Measurements from ENCODE around the gene PVRIG. TPM values are rescaled to one million over a fixed set of nuclear protein-coding genes. Genes with fewer than 3 reads are reported as not detected.
A peak's percentile ranks its signal among the peaks of the same experiment; 100 is the strongest.
"Not testable (repeated sequence)": the region's sequence is repeated elsewhere in the genome, so short reads cannot be mapped to it uniquely, and the experiment has no call there.

Gene PVRIG
- polyA plus RNA-seq, 1 experiment = not detected

DNA sequence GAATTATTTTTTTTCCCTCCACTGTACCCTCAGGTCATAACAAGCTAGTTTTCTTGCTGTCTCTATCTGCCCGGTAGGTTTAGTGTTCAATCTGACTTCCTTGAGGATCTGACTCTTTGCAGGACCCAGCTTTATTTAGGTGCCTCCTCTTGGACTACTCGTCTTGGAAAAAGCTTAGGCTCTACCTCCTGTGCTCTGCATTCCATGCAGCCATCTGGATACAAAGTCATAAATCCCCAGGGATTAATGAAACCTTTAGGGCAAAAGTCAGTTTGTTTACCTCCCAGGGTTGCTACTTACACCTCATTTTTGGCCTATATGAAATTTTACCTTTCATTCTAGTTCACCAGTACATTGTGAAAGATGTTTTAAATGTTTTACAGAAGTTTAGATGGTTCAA, 34.0 kb upstream of the PVRIG start:
- no peaks in the 10 kb centered on the region for H3K36me3 ChIP-seq (ENCODE audit: control insufficient read depth, insufficient read depth, low read length)
- H3K27me3 ChIP-seq (ENCODE audit: control insufficient read depth, insufficient read depth, low read length) = no peaks in the 10 kb centered on the region
- POLR2A ChIA-PET = no interaction called here
- CTCF ChIA-PET = interaction anchor here (0.9 to 1.5 kb wide), 3 partner anchors 23 to 53 kb away, joined by 3 to 4 read pairs (median 3); no protein-coding TSS in a partner anchor
- H3K4me3 ChIP-seq (ENCODE audit: low read depth, low read length) = no peak overlapping the region
- no peak for TF ChIP-seq CTCF (IDR thresholded peaks at IDR 0.05; ENCODE audit: insufficient read depth, low read depth, low read length)
- no peak for DNase-seq (ENCODE audit: low read depth)

DNA sequence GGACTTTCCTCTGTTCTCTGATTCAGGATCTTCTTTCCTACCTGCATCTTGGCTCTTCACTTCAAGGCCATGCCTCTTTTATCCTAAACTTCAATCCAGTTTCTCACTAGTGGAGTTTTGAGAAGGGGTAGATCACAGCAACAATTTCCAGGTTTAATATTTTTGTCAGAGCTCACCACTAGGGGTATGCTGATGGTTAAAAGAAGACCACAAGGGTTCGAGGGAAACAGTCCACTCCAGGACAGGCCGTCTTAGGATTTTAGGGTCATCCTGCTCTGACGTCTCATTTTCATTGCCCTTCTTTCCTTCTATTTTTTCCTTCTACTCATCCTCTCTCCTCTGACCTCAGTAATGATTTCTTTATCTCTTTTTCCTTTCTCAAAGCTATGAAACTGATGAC, 30.7 kb upstream of the PVRIG start:
- H3K4me3 ChIP-seq (ENCODE audit: low read depth, low read length) = no peak overlapping the region
- DNase-seq (ENCODE audit: low read depth) = no peak
- no peaks in the 10 kb centered on the region for H3K36me3 ChIP-seq (ENCODE audit: control insufficient read depth, insufficient read depth, low read length)
- CTCF ChIA-PET = interaction anchor here (1.7 kb wide), 1 partner anchor 10 kb away, joined by 6 read pairs; no protein-coding TSS in a partner anchor
- TF ChIP-seq CTCF (IDR thresholded peaks at IDR 0.05; ENCODE audit: insufficient read depth, low read depth, low read length) = no peak
- no peaks in the 10 kb centered on the region for H3K27me3 ChIP-seq (ENCODE audit: control insufficient read depth, insufficient read depth, low read length)
- POLR2A ChIA-PET = no interaction called here

DNA sequence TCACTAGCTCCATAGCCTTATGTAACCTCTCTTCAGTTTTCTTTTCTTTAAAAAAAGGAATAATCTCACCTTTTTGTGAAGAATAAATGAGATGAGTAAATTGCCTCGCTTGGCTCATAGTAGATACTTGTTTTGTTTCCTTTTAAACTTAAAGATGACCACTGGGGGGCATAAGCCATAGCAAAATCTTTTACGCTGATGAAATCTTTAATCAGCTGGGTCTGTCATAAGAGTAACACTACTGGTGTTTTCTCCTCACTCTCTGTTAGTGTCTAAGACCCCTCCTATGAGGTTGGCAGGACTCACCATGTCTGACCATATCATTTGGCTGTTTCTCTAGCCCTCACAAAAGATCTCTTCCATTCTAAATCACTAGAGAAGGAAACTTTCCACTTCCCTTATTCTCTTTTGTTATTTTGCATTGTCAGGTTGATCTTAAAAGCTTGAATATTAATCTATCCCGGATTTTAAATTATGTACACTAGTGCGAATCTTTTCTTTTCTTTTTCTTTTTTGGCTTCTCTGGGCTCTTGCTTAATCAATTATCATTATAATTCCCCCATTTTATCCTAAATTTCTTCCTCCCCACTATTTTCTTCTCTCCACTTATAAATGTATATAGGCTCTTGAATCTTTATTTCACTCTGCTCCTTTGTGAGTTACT, 29.6 kb upstream of the PVRIG start:
- ChIA-PET POLR2A (no interaction called here), CTCF (interaction anchor here (0.6 to 1.7 kb wide), 13 partner anchors 10 to 157 kb away, joined by 3 to 6 read pairs (median 4); partner anchors contain the start of genes AP4M1, GPC2, MCM7 and STAG3)
- TF ChIP-seq CTCF (IDR thresholded peaks at IDR 0.05; ENCODE audit: insufficient read depth, low read depth, low read length) = peak; percentile 54
- H3K36me3 ChIP-seq (ENCODE audit: control insufficient read depth, insufficient read depth, low read length) = no peaks in the 10 kb centered on the region
- H3K4me3 ChIP-seq (ENCODE audit: low read depth, low read length) = no peak overlapping the region
- H3K27me3 ChIP-seq (ENCODE audit: control insufficient read depth, insufficient read depth, low read length) = no peaks in the 10 kb centered on the region
- DNase-seq (ENCODE audit: low read depth) = peak; percentile 11

DNA sequence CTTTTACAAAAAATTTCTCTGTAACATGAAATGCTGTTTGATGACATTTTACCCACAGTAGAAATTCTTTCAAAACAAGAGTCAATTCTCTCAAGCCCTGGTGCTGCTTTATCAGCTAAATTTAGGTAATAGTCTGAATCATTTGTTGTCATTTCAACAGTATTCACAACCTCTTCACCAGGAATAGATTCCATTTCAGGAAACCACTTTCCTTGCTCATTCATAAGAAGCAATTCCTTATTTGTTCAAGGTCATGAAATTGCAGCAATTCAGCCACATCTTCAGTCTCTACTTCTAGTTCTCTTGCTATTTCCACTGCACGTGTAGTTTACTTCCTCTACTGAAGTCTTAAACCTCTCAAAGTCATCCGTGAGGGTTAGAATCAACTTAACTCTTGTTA, 28.0 kb upstream of the PVRIG start:
- POLR2A ChIA-PET = no interaction called here
- no peak for TF ChIP-seq CTCF (IDR thresholded peaks at IDR 0.05; ENCODE audit: insufficient read depth, low read depth, low read length)
- Histone ChIP-seq H3K4me3 (ENCODE audit: low read depth, low read length) (no peak overlapping the region), H3K36me3 (ENCODE audit: control insufficient read depth, insufficient read depth, low read length) (no peaks in the 10 kb centered on the region), H3K27me3 (ENCODE audit: control insufficient read depth, insufficient read depth, low read length) (no peaks in the 10 kb centered on the region)
- no peak for DNase-seq (ENCODE audit: low read depth)
- CTCF ChIA-PET = interaction anchor here (1.1 kb wide), 1 partner anchor 10 kb away, joined by 5 read pairs; no protein-coding TSS in a partner anchor

- H3K4me3 ChIP-seq (ENCODE audit: low read depth, low read length); H3K27me3 ChIP-seq (ENCODE audit: control insufficient read depth, insufficient read depth, low read length); H3K36me3 ChIP-seq (ENCODE audit: control insufficient read depth, insufficient read depth, low read length); POLR2A ChIA-PET; DNase-seq (ENCODE audit: low read depth): not testable (repeated sequence)
- CTCF ChIA-PET = interaction anchor here (1.1 to 1.4 kb wide), 3 partner anchors 10 to 26 kb away, joined by 3 to 5 read pairs (median 3); no protein-coding TSS in a partner anchor
Measured at GRCh38 chr7:100192281-100192862, 27.4 kb upstream of the PVRIG start.

Data from BJ (cell line).